Body of pancreas (tissue), 4 donors: ENCODE measurements around the gene SLC3A2. TPM values are rescaled to one million over a fixed set of nuclear protein-coding genes. Genes with fewer than 3 reads are reported as not detected.

Source experiments
- ATAC-seq: fragments of 150-250 bp; one replicate; pipeline ENCODE4 v1.9.1; 2016
- DNase-seq, 4 donors: peaks; one replicate each; pipeline ENCODE4 v3.0.0-alpha.2; 2019
- H3K27ac ChIP-seq, 4 donors: fragments of 200-600 bp; sonication (generic); 1 replicate in 3 of 4; 2 replicates in 1 of 4; pipeline versions ENCODE4 v1.5.1 to v1.6.1; 2016 to 2019; ENCODE audit warnings: mild to moderate bottlenecking in 1 of 4, mixed read lengths in 1 of 4, moderate library complexity in 1 of 4
- H3K27me3 ChIP-seq, 2 donors: fragments of 200-600 bp; sonication (generic); one replicate each; pipeline ENCODE4 v1.6.0; 2016; ENCODE audit warnings: mild to moderate bottlenecking in 1 of 2
- H3K36me3 ChIP-seq, 2 donors: fragments of 200-600 bp; sonication (generic); replicated peaks in 1 of 2; 2 replicates each; pipeline ENCODE4 v1.5.1; 2016; ENCODE audit warnings: low read depth in 2 of 2; ENCODE audit not compliant: insufficient read depth in 1 of 2
- H3K4me1 ChIP-seq: fragments of 200-600 bp; sonication (generic); one replicate; pipeline ENCODE4 v1.6.0; 2016
- H3K4me3 ChIP-seq, 2 donors: fragments of 200-600 bp; sonication (generic); 1 replicate in 1 of 2; 2 replicates in 1 of 2; pipeline ENCODE4 v1.5.1; 2016 to 2019
- H3K9me3 ChIP-seq, 3 donors: fragments of 200-600 bp; sonication (generic); 1 replicate in 2 of 3; 2 replicates in 1 of 3; pipeline ENCODE4 v1.5.1; 2016
- CTCF ChIP-seq, 7 experiments: fragments of 450-650 bp in 4 of 7; fragments of 200-600 bp in 3 of 7; sonication (generic) in 3 of 7; IDR thresholded peaks; one replicate each; pipeline ENCODE4 v1.5.1; 2016 to 2019; ENCODE audit warnings: antibody characterized with exemption in 7 of 7
- POLR2A ChIP-seq, 3 donors: fragments of 450-650 bp; IDR thresholded peaks; one replicate each; pipeline ENCODE4 v1.6.1; 2016; ENCODE audit warnings: antibody characterized with exemption in 3 of 3, mild to moderate bottlenecking in 2 of 3
- WGBS, 2 donors: methylation state at CpG; one replicate each; pipeline ENCODE4 v1.1.5; 2017; 5-methylcytosine and 5-hydroxymethylcytosine counted together
- intact Hi-C: fragments of 100-400 bp; cut with DNase I; formaldehyde crosslinking; loops from one replicate; pipeline ENCODE4 v1.15.1; 2023
- total RNA-seq, 2 donors: library from RNA; depleted of rRNA; stranded (reverse); fragments of >200 nt; gene quantifications; one replicate each; pipeline ENCODE4 v1.1.0, GENCODE V29; 2016

The SLC3A2 gene
- total RNA-seq, 2 donors from 2014 or later, result 75.5 to 108 TPM

DNA sequence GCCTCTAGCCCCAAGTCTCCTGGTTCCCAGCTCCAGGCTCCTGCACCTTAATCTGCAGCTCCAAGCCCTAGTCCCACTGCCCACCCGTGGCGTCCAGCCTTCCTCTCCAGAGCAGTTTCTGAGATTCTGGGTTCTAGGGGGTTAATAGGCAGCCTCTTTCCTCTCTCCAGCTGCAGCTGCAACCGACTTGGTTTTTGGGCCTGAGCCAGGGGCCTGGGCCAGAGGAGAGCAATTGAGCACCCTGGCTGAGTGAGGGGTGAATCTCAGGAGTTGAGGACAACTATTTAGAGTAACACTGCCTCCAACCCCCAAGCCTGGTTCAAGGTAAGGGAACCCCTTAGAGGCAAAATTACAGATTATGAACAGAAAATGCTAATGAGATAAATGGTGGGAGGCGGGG, 49.5 kb downstream of the SLC3A2 start:
- no peak overlapping the region for H3K27ac ChIP-seq
- ATAC-seq (no peak), DNase-seq (no peak)
- WGBS, 2 donors, result 65 to 68% methylated on average over 4 of the region's 4 CpGs
- peaks cover 16% of the 10 kb centered on the region for H3K4me1 ChIP-seq
- H3K9me3 ChIP-seq, result no peaks in the 10 kb centered on the region
- H3K4me3 ChIP-seq, result no peak overlapping the region
- H3K36me3 ChIP-seq, result no peaks in the 10 kb centered on the region
- TF ChIP-seq CTCF (IDR thresholded peaks at IDR 0.05), result no peak
- no peak for TF ChIP-seq POLR2A (IDR thresholded peaks at IDR 0.05)
- peaks cover 0 to 18% of the 10 kb centered on the region in 2 donors for H3K27me3 ChIP-seq
- intact Hi-C loops, result no loop called here

- Histone ChIP-seq H3K27me3 (peaks cover 0 to 13% of the 10 kb centered on the region in 2 donors), H3K9me3 (no peaks in the 10 kb centered on the region), H3K4me1 (peaks cover 15% of the 10 kb centered on the region), H3K36me3 (no peaks in the 10 kb centered on the region), H3K27ac (no peak overlapping the region), H3K4me3 (no peak overlapping the region)
- WGBS, 2 donors, result 50 to 70% methylated on average over 1 of the region's 1 CpG
- TF ChIP-seq POLR2A (IDR thresholded peaks at IDR 0.05) (no peak), CTCF (IDR thresholded peaks at IDR 0.05) (no peak)
- DNase-seq, result no peak
- intact Hi-C loops, result no loop called here
- no peak for ATAC-seq
Measured at GRCh38 chr11:62930666-62931065, 50.0 kb downstream of the SLC3A2 start.

DNA sequence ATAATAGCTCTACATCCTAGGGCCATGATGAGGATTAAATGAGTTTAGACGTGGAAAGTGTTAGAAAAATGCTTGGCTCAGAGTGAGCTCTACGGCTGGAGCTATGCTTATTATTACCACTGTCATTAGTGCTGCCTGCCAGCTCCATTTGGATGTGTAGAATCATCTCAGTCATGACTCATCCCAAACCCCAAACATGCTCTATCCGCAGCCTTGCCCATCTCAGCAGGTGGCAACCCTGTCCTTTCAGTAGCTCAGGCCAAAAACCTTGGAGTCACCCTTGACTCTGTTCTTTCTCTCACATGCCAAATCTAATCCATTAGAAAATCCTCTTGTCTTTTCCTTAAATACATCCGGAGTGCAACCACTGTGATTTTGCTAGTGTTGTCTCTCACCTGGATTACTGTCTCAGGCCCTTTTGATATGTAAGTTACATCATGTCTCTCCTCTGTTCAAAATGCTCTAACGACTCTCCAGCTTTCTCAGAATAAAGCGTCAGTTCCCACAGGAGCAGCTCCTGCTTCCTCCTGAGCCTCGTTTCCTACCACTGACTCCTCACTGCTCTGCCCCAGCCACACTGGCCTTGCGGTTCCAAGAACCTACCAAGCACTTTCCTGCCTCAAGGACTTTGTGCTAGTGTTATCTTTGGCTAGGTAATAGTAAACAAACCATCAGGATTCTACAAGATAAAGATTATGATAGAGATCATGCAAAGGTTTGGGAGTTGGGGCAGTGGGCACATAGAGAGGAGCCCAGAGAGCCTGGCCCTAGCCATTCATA, 51.0 kb downstream of the SLC3A2 start:
- Histone ChIP-seq H3K4me1 (peaks cover 5% of the 10 kb centered on the region), H3K27ac (no peak overlapping the region), H3K36me3 (no peaks in the 10 kb centered on the region), H3K27me3 (peaks cover 0 to 5% of the 10 kb centered on the region in 2 donors), H3K9me3 (no peaks in the 10 kb centered on the region), H3K4me3 (no peak overlapping the region)
- 73% methylated on average over 8 of the region's 8 CpGs for WGBS, 2 donors
- intact Hi-C loops, result no loop called here
- TF ChIP-seq CTCF (IDR thresholded peaks at IDR 0.05), result no peak
- no peak for TF ChIP-seq POLR2A (IDR thresholded peaks at IDR 0.05)
- ATAC-seq (no peak), DNase-seq (no peak)

GRCh38 chr11:62933285-62933684, 52.6 kb downstream of the SLC3A2 start:
- no peak overlapping the region for H3K27ac ChIP-seq
- DNase-seq (no peak), ATAC-seq (no peak)
- H3K4me3 ChIP-seq, result no peak overlapping the region
- no peaks in the 10 kb centered on the region for H3K36me3 ChIP-seq
- no peaks in the 10 kb centered on the region for H3K27me3 ChIP-seq
- no peak for TF ChIP-seq POLR2A (IDR thresholded peaks at IDR 0.05)
- TF ChIP-seq CTCF (IDR thresholded peaks at IDR 0.05), result no peak
- 66 to 73% methylated on average over 13 of the region's 13 CpGs for WGBS, 2 donors
- intact Hi-C loops, result no loop called here
- no peaks in the 10 kb centered on the region for H3K9me3 ChIP-seq
- H3K4me1 ChIP-seq, result no peaks in the 10 kb centered on the region
